Melanocyte of skin (primary cell): ENCODE measurements around the gene BYSL. TPM values are rescaled to one million over a fixed set of nuclear protein-coding genes. Genes with fewer than 3 reads are reported as not detected.

ENCODE experiments used
- small RNA-seq, 2 donors: library from RNA; depleted of rRNA; stranded (forward); fragments of <200 nt; gene quantifications; one replicate each; pipeline ENCODE3, GENCODE V24; 2012
- total RNA-seq, 2 donors: library from RNA; depleted of rRNA; stranded (reverse); fragments of >200 nt; gene quantifications; 2 replicates each; pipeline ENCODE4 v1.2.3, GENCODE V29; 2012

The BYSL gene
- total RNA-seq, result 10 to 100 TPM; 18.2 to 39.3 TPM

GRCh38 chr6:41920921-41921711 lies at the start of gene BYSL, which contains the start of gene MED20:
TSS of gene BYSL (plus strand) at chr6:41921499. CDS start at chr6:41921563, 64 bp downstream.
TSS of gene MED20 (minus strand) at chr6:41921139. CDS start at chr6:41921018, 121 bp downstream.

GRCh38 chr6:41895300-41896233 lies 25.7 kb upstream of the BYSL start, which contains the start of gene USP49:
TSS of gene USP49 (minus strand) at chr6:41895375. CDS start at chr6:41806983, 88,392 bp downstream.

GRCh38 chr6:41941280-41942066 lies 20.2 kb downstream of the BYSL start, which contains the start of gene CCND3:
TSS of gene CCND3 (minus strand) at chr6:41941808. CDS start at chr6:41941649, 159 bp downstream.

Small RNAs within 50 kb of the gene (small RNA-seq; reads per million reads assigned to genes)
- gene RF00019, result 0 reads per million in 2 donors

Other genes starting within 250 kb of the BYSL start
- gene TFEB, start 185.9 kb upstream of the BYSL start, total RNA-seq, result 1 to 10 TPM; 1.7 to 2.8 TPM
- gene PGC, start 174.1 kb upstream of the BYSL start, total RNA-seq, result not detected
- 1 to 10 TPM in 1 of 2 donors, under 1 TPM in 1; 1.00 to 1.7 TPM for gene FRS3, start 141.6 kb upstream of the BYSL start, total RNA-seq
- gene PRICKLE4, start 140.7 kb upstream of the BYSL start, total RNA-seq, result under 1 TPM in 1 of 2 donors, not detected in 1; 0.34 TPM
- 10 to 100 TPM; 72.6 to 97.6 TPM for gene TOMM6, start 133.8 kb upstream of the BYSL start, total RNA-seq
- gene USP49, start 26.1 kb upstream of the BYSL start, total RNA-seq, result 1 to 10 TPM; 2.7 to 2.8 TPM
- 10 to 100 TPM; 17.2 to 29.0 TPM for gene MED20, start 360 bp upstream of the BYSL start, total RNA-seq
- gene CCND3, start 20.3 kb downstream of the BYSL start, total RNA-seq, result 10 to 100 TPM; 63.0 to 92.6 TPM
- gene TAF8, start 129.0 kb downstream of the BYSL start, total RNA-seq, result 10 to 100 TPM; 17.9 to 22.0 TPM
- gene C6orf132, start 221.1 kb downstream of the BYSL start, total RNA-seq, result under 1 TPM in 1 of 2 donors, not detected in 1; 0.34 TPM